Measurements from ENCODE around the gene VDR.

Gene VDR

DNA sequence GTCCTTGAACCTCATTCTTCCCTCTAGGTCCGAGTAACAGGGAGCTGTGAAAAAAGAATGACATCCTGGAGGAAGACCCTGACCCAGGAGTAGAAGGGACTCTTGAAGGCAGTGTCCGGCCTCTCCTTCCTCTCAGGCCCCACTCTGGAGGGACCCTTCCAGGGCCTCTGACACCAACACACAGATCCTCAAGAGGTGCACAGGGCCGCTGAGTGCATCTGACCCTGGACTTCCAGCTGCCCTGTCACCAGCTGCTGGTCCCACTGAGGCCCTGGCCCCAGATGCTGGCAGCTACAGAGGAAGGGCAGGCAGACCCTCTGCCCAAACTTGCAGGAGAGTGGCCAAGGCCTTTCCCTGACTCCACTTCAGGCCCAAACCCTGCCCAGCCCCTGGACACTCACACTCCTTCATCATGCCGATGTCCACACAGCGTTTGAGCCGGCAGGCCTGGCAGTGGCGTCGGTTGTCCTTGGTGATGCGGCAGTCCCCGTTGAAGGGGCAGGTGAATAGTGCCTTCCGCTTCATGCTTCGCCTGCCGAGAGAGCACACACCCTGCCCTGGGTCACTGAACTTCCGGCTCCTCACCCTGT lies 40.1 kb downstream of the VDR start:
- Histone ChIP-seq H3K4me2 (ENCODE audit: low read depth, low read length, poor library complexity, severe bottlenecking) (no peak overlapping the region), H3K36me3 (ENCODE audit: insufficient read depth, low read length) (no peaks in the 10 kb centered on the region), H4K20me1 (ENCODE audit: insufficient read depth, low read length, poor library complexity, severe bottlenecking) (no peaks in the 10 kb centered on the region), H3K9me3 (ENCODE audit: insufficient read depth, low read depth, low read length) (no peaks in the 10 kb centered on the region), H3K4me3 (ENCODE audit: low read length, poor library complexity, severe bottlenecking) (no peak overlapping the region), H3F3A (ENCODE audit: low read depth) (no peaks in the 10 kb centered on the region), H2AFZ (ENCODE audit: low read length) (no peak overlapping the region), H3K4me1 (ENCODE audit: insufficient read depth, low read length, poor library complexity, severe bottlenecking) (no peaks in the 10 kb centered on the region), H3K27me3 (ENCODE audit: insufficient read depth, low read length, poor library complexity, severe bottlenecking) (no peaks in the 10 kb centered on the region), H3K9ac (ENCODE audit: low read depth, low read length, poor library complexity, severe bottlenecking) (no peak overlapping the region), H3K79me2 (ENCODE audit: insufficient read depth, low read length) (no peaks in the 10 kb centered on the region), H3K9me2 (replicated peaks; ENCODE audit: low read depth, low read length) (no peaks in the 10 kb centered on the region)
- no peak for TF ChIP-seq EZH2phosphoT487 (IDR thresholded peaks at IDR 0.05; ENCODE audit: borderline replicate concordance)
- TF ChIP-seq, protein P1, sequence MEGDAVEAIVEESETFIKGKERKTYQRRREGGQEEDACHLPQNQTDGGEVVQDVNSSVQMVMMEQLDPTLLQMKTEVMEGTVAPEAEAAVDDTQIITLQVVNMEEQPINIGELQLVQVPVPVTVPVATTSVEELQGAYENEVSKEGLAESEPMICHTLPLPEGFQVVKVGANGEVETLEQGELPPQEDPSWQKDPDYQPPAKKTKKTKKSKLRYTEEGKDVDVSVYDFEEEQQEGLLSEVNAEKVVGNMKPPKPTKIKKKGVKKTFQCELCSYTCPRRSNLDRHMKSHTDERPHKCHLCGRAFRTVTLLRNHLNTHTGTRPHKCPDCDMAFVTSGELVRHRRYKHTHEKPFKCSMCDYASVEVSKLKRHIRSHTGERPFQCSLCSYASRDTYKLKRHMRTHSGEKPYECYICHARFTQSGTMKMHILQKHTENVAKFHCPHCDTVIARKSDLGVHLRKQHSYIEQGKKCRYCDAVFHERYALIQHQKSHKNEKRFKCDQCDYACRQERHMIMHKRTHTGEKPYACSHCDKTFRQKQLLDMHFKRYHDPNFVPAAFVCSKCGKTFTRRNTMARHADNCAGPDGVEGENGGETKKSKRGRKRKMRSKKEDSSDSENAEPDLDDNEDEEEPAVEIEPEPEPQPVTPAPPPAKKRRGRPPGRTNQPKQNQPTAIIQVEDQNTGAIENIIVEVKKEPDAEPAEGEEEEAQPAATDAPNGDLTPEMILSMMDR (conservative IDR thresholded peaks at IDR 0.05; ENCODE audit: low read length) = no peak

DNA sequence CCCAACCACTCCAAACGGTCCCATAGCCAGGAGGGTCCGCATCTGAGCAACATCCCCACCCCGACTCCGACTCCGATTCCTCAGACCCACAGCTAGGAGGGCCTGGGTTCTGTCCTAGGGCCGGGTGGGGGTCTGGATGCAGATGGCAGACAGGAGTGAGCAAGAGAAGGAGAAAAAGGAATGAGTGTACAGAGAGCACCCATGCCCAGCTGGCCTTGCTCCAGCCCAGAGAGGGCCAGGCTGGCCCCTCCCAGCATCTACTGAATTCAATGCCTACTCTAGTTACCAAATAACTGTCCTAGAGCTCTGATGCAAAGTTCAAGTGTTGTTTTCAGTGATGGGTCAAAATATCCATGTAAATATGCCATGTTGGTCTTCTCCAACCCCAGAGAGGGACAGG lies 40.8 kb downstream of the VDR start:
- Histone ChIP-seq H3K9me2 (replicated peaks; ENCODE audit: low read depth, low read length) (no peaks in the 10 kb centered on the region), H3F3A (ENCODE audit: low read depth) (no peaks in the 10 kb centered on the region), H3K4me3 (ENCODE audit: low read length, poor library complexity, severe bottlenecking) (no peak overlapping the region), H3K9ac (ENCODE audit: low read depth, low read length, poor library complexity, severe bottlenecking) (no peak overlapping the region), H3K9me3 (ENCODE audit: insufficient read depth, low read depth, low read length) (no peaks in the 10 kb centered on the region), H4K20me1 (ENCODE audit: insufficient read depth, low read length, poor library complexity, severe bottlenecking) (no peaks in the 10 kb centered on the region), H3K79me2 (ENCODE audit: insufficient read depth, low read length) (no peaks in the 10 kb centered on the region), H3K4me1 (ENCODE audit: insufficient read depth, low read length, poor library complexity, severe bottlenecking) (no peaks in the 10 kb centered on the region), H3K36me3 (ENCODE audit: insufficient read depth, low read length) (no peaks in the 10 kb centered on the region), H3K4me2 (ENCODE audit: low read depth, low read length, poor library complexity, severe bottlenecking) (no peak overlapping the region), H3K27me3 (ENCODE audit: insufficient read depth, low read length, poor library complexity, severe bottlenecking) (no peaks in the 10 kb centered on the region), H2AFZ (ENCODE audit: low read length) (no peak overlapping the region)
- no peak for TF ChIP-seq EZH2phosphoT487 (IDR thresholded peaks at IDR 0.05; ENCODE audit: borderline replicate concordance)
- TF ChIP-seq, protein P1 (conservative IDR thresholded peaks at IDR 0.05; ENCODE audit: low read length) = no peak

DNA sequence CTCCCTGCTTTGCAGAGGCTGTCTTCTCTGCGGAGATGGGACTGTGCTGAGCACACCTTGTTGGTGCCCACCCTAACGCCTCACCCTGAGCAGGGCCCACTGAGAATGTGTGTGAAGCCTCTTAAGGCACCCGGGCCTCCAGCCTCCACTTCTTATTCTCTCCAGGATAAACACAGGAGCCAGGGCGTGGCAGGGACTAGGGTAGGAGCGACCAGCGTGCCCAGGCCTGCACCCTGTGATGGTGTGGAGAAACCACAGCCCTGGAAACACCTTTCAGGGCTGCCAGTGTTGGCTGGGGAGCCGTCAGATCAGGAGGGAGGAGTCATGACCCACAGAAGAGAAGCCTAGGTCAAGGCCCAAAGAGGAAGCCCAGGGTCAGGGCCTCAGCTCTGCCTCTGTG lies 41.3 kb downstream of the VDR start:
- Histone ChIP-seq H3K36me3 (ENCODE audit: insufficient read depth, low read length) (no peaks in the 10 kb centered on the region), H3F3A (ENCODE audit: low read depth) (no peaks in the 10 kb centered on the region), H2AFZ (ENCODE audit: low read length) (no peak overlapping the region), H3K79me2 (ENCODE audit: insufficient read depth, low read length) (no peaks in the 10 kb centered on the region), H3K27me3 (ENCODE audit: insufficient read depth, low read length, poor library complexity, severe bottlenecking) (no peaks in the 10 kb centered on the region), H3K9me3 (ENCODE audit: insufficient read depth, low read depth, low read length) (no peaks in the 10 kb centered on the region), H3K4me3 (ENCODE audit: low read length, poor library complexity, severe bottlenecking) (no peak overlapping the region), H4K20me1 (ENCODE audit: insufficient read depth, low read length, poor library complexity, severe bottlenecking) (no peaks in the 10 kb centered on the region), H3K9ac (ENCODE audit: low read depth, low read length, poor library complexity, severe bottlenecking) (no peak overlapping the region), H3K9me2 (replicated peaks; ENCODE audit: low read depth, low read length) (no peaks in the 10 kb centered on the region), H3K4me1 (ENCODE audit: insufficient read depth, low read length, poor library complexity, severe bottlenecking) (no peaks in the 10 kb centered on the region), H3K4me2 (ENCODE audit: low read depth, low read length, poor library complexity, severe bottlenecking) (no peak overlapping the region)
- no peak for TF ChIP-seq EZH2phosphoT487 (IDR thresholded peaks at IDR 0.05; ENCODE audit: borderline replicate concordance)
- TF ChIP-seq, protein P1 (conservative IDR thresholded peaks at IDR 0.05; ENCODE audit: low read length) = no peak

Data from Loucy (cell line).